Measurements from ENCODE around the gene KCNMA1. TPM values are rescaled to one million over a fixed set of nuclear protein-coding genes. Genes with fewer than 3 reads are reported as not detected.

The KCNMA1 gene
- total RNA-seq, 1 donor from 2014 or later: 15.8 TPM

- DNase-seq (ENCODE audit: low read depth): no peak
- H3K4me3 ChIP-seq (ENCODE audit: low read depth, low read length): no peak overlapping the region
- no peak for TF ChIP-seq CTCF (IDR thresholded peaks at IDR 0.05; ENCODE audit: insufficient read depth, low read length, severe bottlenecking)
- H3K36me3 ChIP-seq (ENCODE audit: control insufficient read depth, insufficient read depth, low read length): no peaks in the 10 kb centered on the region
- H3K27me3 ChIP-seq (ENCODE audit: control insufficient read depth, insufficient read depth, low read length): no peaks in the 10 kb centered on the region
- no peak for FAIRE-seq
Measured at GRCh38 chr10:77197544-77197943, 440.1 kb downstream of the KCNMA1 start.

- H3K36me3 ChIP-seq (ENCODE audit: control insufficient read depth, insufficient read depth, low read length): no peaks in the 10 kb centered on the region
- DNase-seq (ENCODE audit: low read depth) (no peak), FAIRE-seq (no peak)
- no peak for TF ChIP-seq CTCF (IDR thresholded peaks at IDR 0.05; ENCODE audit: insufficient read depth, low read length, severe bottlenecking)
- no peaks in the 10 kb centered on the region for H3K27me3 ChIP-seq (ENCODE audit: control insufficient read depth, insufficient read depth, low read length)
- H3K4me3 ChIP-seq (ENCODE audit: low read depth, low read length): no peak overlapping the region
Measured at GRCh38 chr10:77196614-77197013, 441.0 kb downstream of the KCNMA1 start.

GRCh38 chr10:77195101-77195500, 442.5 kb downstream of the KCNMA1 start:
- DNase-seq (ENCODE audit: low read depth) (peak; percentile 79), FAIRE-seq (no peak)
- H3K4me3 ChIP-seq (ENCODE audit: low read depth, low read length): no peak overlapping the region
- H3K36me3 ChIP-seq (ENCODE audit: control insufficient read depth, insufficient read depth, low read length): no peaks in the 10 kb centered on the region
- H3K27me3 ChIP-seq (ENCODE audit: control insufficient read depth, insufficient read depth, low read length): no peaks in the 10 kb centered on the region
- TF ChIP-seq CTCF (IDR thresholded peaks at IDR 0.05; ENCODE audit: insufficient read depth, low read length, severe bottlenecking): no peak

GRCh38 chr10:77193001-77193400, 444.6 kb downstream of the KCNMA1 start:
- no peaks in the 10 kb centered on the region for H3K36me3 ChIP-seq (ENCODE audit: control insufficient read depth, insufficient read depth, low read length)
- no peak overlapping the region for H3K4me3 ChIP-seq (ENCODE audit: low read depth, low read length)
- FAIRE-seq (no peak), DNase-seq (ENCODE audit: low read depth) (no peak)
- no peaks in the 10 kb centered on the region for H3K27me3 ChIP-seq (ENCODE audit: control insufficient read depth, insufficient read depth, low read length)
- no peak for TF ChIP-seq CTCF (IDR thresholded peaks at IDR 0.05; ENCODE audit: insufficient read depth, low read length, severe bottlenecking)

GRCh38 chr10:77192402-77192801, 445.2 kb downstream of the KCNMA1 start:
- no peak for FAIRE-seq
- no peak overlapping the region for H3K4me3 ChIP-seq (ENCODE audit: low read depth, low read length)
- H3K27me3 ChIP-seq (ENCODE audit: control insufficient read depth, insufficient read depth, low read length): no peaks in the 10 kb centered on the region
- no peak for DNase-seq (ENCODE audit: low read depth)
- H3K36me3 ChIP-seq (ENCODE audit: control insufficient read depth, insufficient read depth, low read length): no peaks in the 10 kb centered on the region
- TF ChIP-seq CTCF (IDR thresholded peaks at IDR 0.05; ENCODE audit: insufficient read depth, low read length, severe bottlenecking): no peak

- H3K27me3 ChIP-seq (ENCODE audit: control insufficient read depth, insufficient read depth, low read length): no peaks in the 10 kb centered on the region
- FAIRE-seq (no peak), DNase-seq (ENCODE audit: low read depth) (no peak)
- H3K4me3 ChIP-seq (ENCODE audit: low read depth, low read length): no peak overlapping the region
- TF ChIP-seq CTCF (IDR thresholded peaks at IDR 0.05; ENCODE audit: insufficient read depth, low read length, severe bottlenecking): no peak
- no peaks in the 10 kb centered on the region for H3K36me3 ChIP-seq (ENCODE audit: control insufficient read depth, insufficient read depth, low read length)
Measured at GRCh38 chr10:77191324-77192049, 446.1 kb downstream of the KCNMA1 start.

All from bronchial epithelial cell (primary cell).